ENCODE measurements around the gene CGB1.
"Not testable (repeated sequence)": the region's sequence is repeated elsewhere in the genome, so short reads cannot be mapped to it uniquely, and the experiment has no call there.

CGB1 gene

DNA sequence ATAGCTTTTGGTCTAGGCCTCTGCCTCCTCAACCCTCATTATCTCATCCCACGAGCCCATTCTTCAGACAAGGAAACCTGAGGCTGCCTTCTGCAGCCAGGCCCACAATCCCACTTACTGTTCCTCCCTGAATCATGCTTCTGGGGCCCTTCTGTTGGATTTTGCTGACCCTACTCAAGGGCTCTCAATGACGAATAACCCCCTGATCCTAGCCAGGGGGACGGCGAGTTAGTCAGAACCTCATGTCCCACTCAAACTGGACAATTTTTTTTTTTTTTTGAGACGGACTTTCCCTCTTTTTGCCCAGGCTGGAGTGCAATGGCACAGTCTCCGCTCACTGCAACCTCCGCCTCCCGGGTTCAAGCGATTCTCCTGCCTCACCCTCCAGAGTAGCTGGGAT lies 14.6 kb downstream of the CGB1 start:
- DNase-seq: no peak
- no peak for ATAC-seq

- ATAC-seq: no peak
- no peak for DNase-seq
Measured at GRCh38 chr19:49020931-49021895, 15.5 kb downstream of the CGB1 start.

DNA sequence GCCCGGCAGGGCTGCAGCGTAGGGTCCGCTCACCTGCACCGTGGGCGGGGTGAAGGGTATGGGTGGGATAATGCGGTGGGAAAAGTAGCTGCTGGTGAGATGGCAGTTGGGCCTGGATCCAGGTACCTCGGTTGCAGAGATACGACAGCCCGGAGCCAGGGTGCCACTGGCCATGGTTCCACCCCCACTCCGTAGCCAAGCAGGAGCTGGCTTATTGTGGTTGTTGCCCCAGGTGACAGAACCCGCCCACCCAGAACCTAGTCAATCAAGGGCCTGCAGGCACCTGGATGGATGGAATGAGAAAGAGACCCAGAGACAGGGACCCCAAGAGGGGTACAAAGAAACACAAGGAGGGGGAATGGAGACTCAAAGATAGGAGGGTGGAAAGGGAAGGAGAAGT lies 16.4 kb downstream of the CGB1 start:
- DNase-seq: no peak
- ATAC-seq: no peak

DNA sequence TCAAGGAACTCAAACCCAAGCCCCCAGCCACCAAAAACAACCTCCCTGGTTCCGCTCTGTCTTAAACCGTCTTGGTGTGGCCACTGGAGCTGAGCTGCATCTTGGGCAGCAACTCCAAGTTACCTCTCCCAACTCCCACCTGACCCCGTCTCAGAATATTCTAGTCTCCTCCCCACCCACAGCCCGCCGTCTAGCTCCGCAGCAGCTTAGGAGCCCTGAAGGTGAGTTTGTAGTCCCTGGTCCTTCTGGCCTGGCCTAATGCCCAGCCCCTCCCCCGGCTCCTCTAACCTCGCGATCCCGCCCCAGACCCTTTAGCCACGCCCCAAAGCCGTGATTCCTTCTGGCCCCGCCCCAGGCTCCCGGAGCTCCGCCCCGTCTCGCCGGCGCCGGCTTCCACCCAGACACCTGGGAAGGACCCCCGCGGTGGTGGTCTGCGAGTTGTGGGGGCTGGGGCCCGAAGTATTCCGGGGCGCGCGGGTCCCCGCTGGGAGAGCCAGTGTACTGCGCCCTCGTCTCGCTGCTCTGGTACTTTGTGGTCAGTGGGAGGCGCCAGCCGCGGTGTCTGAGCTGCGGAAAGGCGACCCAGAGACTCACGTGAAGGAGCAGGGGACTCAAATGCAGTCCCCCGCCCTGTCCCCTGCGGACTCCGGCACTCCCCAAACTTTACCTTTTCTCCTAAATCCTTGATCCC lies 17.3 kb downstream of the CGB1 start:
- DNase-seq: peak; percentile 74
- peak; percentile 17 for ATAC-seq

DNA sequence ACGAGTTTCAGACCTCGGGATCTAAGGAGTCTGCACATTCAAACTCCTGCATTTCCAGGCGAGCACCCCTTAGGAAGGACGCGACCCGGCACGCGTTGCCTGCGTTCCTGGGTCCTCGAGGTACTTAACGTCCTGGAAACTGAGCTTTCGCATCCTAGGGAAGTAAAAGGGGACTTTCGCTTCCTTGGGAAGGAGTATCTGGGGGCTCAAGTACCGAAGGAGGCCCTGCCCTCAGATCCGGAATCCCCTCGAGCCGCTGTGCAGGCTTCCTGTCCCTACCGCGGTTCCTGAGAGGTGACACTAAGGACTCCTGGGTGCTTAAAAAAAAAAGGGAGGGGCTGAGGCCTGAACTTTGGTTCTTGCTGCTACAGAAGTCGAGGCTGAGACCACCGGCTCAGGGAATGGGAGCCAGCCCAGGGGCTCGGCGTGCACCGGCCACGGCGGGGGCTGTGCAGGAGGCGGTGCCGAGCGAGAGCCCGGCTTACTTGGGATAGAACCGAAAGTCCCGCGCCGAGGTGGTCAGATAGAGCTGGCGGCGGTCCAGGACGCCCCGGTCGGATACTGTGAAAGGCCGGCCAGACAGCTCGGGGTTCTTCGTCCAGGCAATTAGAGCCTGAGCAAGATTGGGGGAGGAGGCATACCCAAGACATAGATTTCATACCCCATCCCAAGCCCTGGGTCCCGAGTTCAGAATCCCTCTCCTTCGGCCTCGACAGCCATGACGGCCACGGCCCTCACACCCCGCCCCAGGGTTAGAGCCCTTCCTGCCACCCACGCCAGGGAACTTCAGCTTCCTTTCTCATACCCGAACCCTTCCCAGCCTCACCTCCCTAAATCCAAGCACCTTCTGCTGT lies 18.1 kb downstream of the CGB1 start:
- ATAC-seq, DNase-seq: not testable (repeated sequence)

DNA sequence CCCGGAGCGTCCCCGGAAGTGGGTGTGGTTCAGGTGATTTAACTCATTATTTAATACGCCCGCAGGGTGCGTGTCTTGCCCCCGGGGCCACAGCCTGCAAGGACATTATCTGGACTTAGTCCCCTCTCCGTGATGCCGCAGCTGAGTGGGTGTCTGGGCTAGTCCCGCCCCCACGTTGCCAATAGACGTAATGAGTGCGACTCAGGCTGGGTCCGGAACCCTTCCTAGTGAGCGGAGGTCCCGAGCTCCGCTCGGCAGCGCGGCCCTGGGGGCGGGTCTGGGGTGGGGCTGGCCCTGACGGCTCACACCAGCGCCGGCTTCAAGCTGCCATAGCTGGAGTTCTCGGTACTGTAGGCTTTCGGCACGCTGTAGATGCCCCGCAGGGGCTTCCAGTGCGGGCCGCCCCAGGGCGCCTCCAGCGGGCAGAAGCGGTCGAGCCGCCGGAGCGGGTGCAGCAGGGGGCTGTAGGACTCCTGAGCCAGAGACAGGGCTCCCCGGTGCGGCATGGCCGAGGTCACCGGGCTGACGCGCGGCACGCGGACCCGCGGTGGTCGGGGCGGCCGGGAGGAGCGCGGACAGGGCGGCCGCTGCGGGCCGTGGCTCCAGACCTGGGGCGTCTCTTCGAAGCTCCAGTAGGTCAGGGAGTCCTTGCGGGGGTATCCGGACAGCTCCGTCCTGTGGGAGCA lies 18.9 kb downstream of the CGB1 start:
- DNase-seq (peak; percentile 73), ATAC-seq (peak; percentile 74)

DNA sequence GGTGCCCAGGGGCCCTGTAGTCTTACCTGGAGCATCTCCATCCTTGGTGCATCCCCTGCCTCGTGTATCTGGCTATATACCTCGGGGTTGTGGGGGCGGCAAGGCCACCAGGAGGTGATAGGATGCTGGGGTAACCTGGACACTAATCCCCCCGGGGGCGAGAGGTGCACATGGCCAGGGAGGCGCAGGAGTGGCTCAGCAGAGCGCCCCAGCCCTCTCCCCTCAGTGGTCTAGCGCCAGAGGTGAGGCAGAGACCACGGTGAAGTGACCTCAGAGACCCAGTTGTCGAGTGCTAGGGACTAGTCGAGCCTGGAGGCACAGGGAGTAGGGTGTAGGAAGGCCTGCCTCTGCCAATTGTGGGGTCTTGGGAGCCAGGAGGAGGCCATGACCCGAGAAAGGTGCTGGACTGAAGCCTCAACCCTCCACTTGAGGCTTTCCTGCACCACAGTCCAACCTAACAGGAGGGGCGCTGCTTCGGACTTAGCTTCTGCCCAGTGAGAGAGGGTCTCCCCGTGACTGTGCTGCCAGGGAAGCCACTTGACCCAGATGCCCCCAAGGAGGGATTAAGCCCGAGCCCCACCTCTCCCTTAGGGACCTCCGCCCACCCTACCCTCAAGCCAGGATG lies 19.5 kb downstream of the CGB1 start, which contains the start of gene LHB:
LHB (minus strand) TSS at position 51 of the 625 bp plus-strand sequence; CDS start at position 41, 10 bp downstream.
- ATAC-seq: no peak
- DNase-seq: no peak

GRCh38 chr19:49016067-49016839 lies 20.4 kb downstream of the CGB1 start:
- DNase-seq (no peak), ATAC-seq (no peak)

GRCh38 chr19:49014870-49015255 lies 21.8 kb downstream of the CGB1 start:
- DNase-seq (no peak), ATAC-seq (no peak)

DNA sequence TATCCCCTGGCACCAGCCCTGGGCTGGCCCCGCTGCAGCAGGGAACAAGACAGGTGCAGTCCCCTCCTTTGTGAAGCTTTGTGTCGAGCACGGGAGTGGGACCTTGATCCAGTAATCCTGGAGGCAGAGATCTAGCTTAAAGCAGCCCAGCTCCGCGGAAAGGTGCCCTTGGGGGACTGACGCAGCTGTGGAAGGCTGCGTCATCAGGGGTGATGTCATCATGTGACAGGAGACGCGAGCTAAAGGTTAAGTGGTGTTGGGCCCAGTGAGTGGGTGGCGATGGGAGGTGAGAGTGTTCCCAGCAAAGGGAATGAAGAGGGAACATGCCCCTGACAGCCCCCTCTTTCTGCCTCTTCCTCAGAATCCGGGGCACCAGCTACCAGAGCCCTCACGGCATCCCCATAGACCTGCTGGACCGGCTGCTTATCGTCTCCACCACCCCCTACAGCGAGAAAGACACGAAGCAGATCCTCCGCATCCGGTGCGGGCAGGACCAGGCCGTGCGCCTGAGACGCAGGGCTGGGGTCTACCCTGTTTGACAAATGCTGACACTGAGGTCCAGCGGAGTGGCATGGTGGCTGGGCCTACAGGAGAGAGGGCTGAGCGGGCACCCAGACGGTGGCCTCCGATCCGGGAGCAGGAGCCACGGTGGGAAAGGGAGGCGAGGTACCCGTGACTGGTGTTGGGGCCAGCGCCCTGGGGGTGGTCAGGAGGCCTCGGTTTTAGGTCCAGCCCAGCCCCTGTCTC lies 22.4 kb downstream of the CGB1 start:
- ATAC-seq: no peak
- no peak for DNase-seq

- DNase-seq: no peak
- no peak for ATAC-seq
Measured at GRCh38 chr19:49011194-49011593, 25.5 kb downstream of the CGB1 start.

DNA sequence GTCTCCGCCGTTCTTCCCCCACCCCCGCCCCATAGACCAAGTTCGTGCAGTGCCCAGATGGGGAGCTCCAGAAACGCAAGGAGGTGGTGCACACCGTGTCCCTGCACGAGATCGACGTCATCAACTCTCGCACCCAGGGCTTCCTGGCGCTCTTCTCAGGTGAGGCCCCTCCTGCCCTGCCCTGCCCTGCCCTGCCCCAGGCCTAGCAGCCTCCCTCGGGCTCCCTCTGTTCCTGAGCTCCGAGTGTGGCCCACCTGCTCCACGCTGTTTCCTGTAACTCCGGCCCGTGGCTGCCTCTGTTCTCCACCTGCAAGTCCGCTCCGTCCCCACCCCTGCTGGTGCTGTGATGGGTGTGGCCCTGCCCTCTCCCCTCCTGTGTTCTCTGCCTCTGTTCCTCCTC lies 26.2 kb downstream of the CGB1 start:
- DNase-seq (no peak), ATAC-seq (no peak)

DNA sequence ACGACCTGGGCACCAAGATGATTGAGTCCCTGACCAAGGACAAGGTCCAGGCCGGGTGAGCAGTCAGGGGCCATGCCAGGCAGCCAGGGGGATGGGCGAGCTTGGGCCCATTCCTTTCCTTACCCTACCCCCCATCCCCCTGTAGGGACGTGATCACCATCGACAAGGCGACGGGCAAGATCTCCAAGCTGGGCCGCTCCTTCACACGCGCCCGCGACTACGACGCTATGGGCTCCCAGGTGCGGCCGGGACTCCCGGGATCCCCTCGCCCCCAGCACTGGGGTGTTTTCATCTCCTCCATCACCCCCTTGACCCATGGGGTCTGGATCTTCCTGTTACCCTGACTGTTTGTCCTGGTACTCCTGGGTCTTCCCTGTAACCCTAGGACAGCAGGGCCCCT lies 26.9 kb downstream of the CGB1 start:
- ATAC-seq (no peak), DNase-seq (no peak)

DNA sequence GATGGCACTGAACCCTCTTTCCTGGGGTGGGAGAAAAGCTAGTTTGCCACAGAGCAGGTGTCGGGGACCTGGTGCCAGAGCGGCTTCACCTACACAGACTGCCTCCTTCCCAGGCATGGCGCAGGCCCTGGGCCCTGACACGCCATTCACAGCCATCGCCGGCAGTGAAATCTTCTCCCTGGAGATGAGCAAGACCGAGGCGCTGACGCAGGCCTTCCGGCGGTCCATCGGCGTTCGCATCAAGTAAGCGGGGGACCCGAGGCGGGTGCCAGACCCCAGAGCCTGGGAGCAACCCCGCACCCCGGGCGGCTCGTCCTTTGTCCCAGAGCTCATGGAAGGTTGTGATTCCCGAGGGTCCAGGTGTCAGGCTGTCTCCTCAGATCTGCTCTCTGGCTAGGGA lies 29.8 kb downstream of the CGB1 start:
- ATAC-seq: no peak

GRCh38 chr19:49004964-49005614 lies 31.6 kb downstream of the CGB1 start:
- ATAC-seq: no peak

More for the DNA sequence above, 29.8 kb downstream of the CGB1 start:
- no peak for DNase-seq

GRCh38 chr19:49004133-49004532 lies 32.6 kb downstream of the CGB1 start:
- no peak for ATAC-seq
- no peak for DNase-seq

More at GRCh38 chr19:49004964-49005614, 31.6 kb downstream of the CGB1 start:
- DNase-seq: no peak

GRCh38 chr19:48999481-49000325 lies 37.0 kb downstream of the CGB1 start:
- DNase-seq (peak; percentile 73), ATAC-seq (peak; percentile 77)

GRCh38 chr19:48997972-48998371 lies 38.7 kb downstream of the CGB1 start:
- ATAC-seq (no peak), DNase-seq (peak; percentile 75)
